NCI-H524 (cell line): ENCODE measurements around the gene APBA2.
A peak's percentile ranks its signal among the peaks of the same experiment; 100 is the strongest.
"Not testable (repeated sequence)": the region's sequence is repeated elsewhere in the genome, so short reads cannot be mapped to it uniquely, and the experiment has no call there.

Experiments used
- DNase-seq, 2 experiments: peaks; one replicate each; lab custom pipeline; 2025; lab: John Stamatoyannopoulos, UW

APBA2 gene

DNA sequence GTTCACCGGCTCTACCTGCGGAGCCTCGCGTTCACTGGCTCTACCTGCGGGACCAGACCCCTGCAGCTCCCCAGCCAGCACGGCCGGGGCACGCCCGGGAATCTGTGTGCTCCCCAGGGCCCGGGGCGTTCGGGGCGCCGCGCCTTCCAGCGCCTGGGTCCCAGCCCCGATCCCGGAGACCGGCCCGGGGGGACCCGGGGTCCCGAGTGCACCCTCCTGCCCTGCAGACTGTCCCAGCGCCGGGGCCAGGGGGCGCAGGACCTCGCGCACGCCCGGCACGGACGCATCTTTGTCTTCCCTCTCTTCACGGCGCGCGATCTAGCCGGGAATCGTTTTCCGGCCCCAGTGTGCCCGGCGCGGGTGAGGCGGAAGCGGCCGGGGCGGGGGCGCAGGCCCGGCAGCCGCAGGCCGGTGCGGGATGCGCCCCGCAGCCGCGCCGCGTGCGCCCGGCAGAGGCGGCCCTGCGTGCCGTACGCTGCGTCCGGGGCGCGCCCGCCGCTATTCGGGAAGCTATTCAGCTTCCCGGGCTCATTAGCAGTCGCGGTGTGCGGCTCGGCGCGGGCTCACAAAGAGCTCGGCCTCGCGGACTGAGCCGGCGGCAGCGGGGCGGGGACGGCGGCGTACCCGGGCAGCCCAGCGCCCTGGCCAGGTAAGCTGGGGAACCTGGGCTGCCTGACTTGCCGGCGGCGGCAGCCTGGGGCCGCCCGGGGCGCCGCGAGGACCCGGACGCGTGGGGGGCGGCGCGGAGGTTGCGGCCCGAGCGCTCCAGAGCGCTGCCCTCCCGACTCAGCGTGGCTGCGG, at the start of gene APBA2:
APBA2 (plus strand) TSS at position 345 of the 801 bp plus-strand sequence. CDS start 167,911 bp downstream, outside the sequence.
- peak in 1 of 2 experiments; percentile 56 for DNase-seq

DNA sequence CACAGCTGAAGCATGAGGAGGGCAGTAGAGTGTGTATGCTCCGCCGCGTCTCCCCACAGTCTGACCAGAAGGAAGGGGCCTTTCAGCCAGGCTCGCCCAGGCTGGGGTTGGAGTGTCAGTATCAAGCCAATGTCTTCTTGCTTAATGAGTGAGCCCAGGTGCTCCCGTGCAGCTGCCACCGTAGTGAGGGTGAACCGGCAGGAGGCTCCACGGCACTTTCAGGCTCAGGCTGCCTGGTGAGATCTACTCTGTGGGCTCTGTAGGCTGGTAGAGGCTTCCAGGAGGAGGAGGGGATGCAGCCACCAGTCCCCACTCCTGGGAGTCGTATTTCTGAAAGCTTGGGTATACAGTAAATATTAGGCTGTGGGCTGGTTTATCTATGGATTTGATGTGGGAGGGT, 45.5 kb upstream of the APBA2 start:
- DNase-seq: not testable (repeated sequence)

GRCh38 chr15:28842210-28842609, 43.6 kb upstream of the APBA2 start:
- not testable (repeated sequence) for DNase-seq

GRCh38 chr15:28843520-28843919, 42.3 kb upstream of the APBA2 start:
- not testable (repeated sequence) for DNase-seq

DNA sequence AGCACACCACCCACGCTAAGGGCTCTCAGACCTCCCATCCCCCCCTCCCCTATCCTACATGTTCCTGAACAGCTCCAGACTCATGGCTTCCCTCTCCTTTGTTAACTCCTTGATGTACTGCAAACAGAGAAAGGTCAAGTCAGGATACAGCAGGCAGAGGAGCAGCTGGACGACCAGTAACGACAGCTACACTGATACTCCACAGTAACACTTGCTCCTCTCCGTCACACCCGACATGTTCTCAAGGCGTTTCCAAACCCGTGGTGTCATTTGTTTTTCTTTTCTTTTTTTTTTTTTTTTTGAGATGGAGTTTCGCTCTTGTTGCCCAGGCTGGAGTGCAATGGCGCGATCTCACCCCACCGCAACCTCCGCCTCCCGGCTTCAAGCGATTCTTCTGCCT, 41.6 kb upstream of the APBA2 start:
- not testable (repeated sequence) for DNase-seq

GRCh38 chr15:28847247-28847646, 38.5 kb upstream of the APBA2 start:
- not testable (repeated sequence) for DNase-seq

GRCh38 chr15:28847959-28848358, 37.8 kb upstream of the APBA2 start:
- DNase-seq: not testable (repeated sequence)

DNA sequence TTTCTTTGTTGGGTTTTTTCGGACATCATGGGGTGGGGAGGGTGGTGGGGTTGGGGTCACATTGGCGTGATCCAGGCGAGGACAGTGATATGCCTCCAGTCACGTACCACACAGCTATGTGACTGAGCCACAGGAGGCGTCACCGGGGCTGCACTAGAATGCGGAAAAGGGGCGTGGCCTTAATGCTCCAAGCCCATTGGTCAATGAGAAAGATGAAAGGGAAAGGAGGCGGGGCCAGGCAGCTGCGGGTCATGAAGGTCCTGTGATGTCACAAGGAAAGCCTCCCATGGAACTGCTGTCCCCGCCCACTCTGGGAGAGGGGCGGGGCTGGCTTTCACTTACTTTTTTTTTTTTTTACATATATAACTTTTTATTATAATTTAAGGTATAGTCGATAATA, 37.3 kb upstream of the APBA2 start, which contains the start of gene GOLGA6L7:
GOLGA6L7 (minus strand) TSS at position 124 of the 400 bp plus-strand sequence; CDS start at position 29, 95 bp downstream.
- DNase-seq: not testable (repeated sequence)

DNA sequence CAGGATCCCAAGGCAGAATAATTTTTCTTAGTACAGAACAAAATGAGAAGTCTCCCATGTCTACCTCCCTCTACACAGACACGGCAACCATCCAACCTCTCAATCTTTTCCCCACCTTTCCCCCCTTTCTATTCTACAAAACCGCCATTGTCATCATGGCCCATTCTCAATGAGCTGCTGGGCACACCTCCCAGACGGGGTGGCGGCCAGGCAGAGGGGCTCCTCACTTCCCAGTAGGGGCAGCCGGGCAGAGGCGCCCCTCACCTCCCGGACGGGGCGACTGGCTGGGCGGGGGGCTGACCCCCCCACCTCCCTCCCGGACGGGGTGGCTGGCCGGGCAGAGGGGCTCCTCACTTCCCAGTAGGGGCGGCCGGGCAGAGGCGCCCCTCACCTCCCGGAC, 36.5 kb upstream of the APBA2 start:
- not testable (repeated sequence) for DNase-seq

DNA sequence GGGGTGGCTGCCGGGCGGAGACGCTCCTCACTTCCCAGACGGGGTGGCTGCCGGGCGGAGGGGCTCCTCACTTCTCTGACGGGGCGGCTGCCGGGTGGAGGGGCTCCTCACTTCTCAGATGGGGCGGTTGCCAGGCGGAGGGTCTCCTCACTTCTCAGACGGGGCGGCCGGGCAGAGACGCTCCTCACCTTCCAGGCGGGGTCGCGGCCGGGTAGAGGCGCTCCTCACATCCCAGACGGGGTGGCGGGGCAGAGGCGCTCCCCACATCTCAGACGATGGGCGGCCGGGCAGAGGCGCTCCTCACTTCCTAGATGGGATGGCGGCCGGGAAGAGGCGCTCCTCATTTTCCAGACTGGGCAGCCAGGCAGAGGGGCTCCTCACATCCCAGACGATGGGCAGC, 36.0 kb upstream of the APBA2 start:
- DNase-seq: not testable (repeated sequence)

- DNase-seq: not testable (repeated sequence)
These were observed 32.1 kb upstream of the APBA2 start for GRCh38 chr15:28853654-28854053.

DNA sequence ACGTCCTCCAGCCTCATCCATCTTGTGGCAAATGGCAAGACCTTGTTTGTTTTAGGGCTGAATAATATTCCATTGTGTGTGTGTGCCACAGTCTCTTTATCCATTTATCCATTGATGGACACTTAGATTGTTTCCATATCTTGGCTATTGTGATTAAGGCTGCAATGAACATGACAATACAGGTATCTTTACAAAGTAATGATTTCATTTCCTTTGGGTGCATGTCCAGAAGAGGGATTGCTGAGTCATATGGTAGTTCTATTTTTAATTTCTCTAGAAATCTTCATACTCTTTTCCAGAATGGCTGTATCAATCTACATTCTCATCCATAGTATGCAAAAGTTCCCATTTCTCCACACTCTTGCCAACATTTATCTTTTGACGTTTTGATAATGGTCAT, 31.2 kb upstream of the APBA2 start:
- DNase-seq: not testable (repeated sequence)

DNA sequence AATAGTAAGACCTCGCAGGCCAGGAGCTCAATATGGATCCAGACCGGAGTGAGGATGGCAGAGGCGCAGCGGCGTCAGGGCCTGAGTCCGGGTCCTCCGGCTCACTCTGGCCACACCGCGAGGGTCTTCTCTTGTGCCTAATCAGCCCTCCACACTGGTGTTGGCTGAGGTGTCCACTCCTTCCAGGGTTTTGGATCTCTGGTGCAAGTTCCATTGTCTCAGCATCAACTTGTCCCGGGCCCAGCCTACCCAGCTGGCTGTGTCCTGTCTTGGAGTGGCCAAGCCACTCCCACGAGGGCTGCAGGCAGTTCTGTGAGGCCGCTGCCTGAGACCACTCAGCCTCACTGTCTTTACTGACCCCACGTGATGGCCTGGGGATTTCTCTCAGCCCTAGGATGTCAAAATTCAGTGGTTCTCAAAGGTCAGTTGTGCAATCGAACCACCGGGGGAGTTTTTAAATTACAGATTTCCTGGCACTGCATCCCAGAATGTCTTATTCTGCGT, 24.7 kb upstream of the APBA2 start:
- no peak for DNase-seq

DNA sequence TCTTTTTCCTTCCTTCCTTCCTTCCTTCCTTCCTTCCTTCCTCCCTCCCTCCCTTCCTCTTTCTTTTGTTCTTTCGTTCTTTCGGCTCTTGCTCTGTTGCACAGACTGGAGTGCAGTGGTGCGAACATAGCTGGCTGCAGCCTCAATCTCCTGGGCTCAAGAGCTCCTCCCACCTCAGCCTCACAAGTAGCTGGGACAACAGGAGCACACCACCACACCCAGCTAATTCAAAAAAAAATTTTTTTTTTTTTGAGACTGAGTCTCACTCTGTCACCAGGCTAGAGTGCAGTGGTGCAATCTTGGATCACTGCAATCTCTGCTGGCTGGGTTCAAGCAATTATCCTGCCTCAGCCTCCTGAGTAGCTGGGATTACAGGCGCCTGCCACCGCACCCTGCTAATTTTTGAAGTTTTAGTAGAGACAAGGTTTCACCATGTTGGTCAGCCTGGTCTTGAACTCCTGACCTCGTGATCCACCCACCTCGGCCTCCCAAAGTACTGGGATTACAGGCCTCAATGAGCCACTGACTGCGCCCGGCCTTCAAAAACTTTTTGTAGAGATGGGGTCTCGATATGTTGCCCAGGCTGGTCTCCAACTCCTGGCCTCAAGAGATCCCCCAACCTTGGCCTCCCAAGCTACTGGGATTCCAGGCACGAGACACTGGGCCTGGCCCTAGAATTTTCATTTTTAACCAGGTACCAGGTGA, 24.0 kb upstream of the APBA2 start:
- not testable (repeated sequence) for DNase-seq

- peak; percentile 66 to 89 for DNase-seq
These were observed 16.9 kb upstream of the APBA2 start for GRCh38 chr15:28868744-28869345.

GRCh38 chr15:28871168-28871567, 14.6 kb upstream of the APBA2 start:
- no peak for DNase-seq

- no peak for DNase-seq
These were observed 12.8 kb upstream of the APBA2 start for GRCh38 chr15:28873006-28873405.

DNA sequence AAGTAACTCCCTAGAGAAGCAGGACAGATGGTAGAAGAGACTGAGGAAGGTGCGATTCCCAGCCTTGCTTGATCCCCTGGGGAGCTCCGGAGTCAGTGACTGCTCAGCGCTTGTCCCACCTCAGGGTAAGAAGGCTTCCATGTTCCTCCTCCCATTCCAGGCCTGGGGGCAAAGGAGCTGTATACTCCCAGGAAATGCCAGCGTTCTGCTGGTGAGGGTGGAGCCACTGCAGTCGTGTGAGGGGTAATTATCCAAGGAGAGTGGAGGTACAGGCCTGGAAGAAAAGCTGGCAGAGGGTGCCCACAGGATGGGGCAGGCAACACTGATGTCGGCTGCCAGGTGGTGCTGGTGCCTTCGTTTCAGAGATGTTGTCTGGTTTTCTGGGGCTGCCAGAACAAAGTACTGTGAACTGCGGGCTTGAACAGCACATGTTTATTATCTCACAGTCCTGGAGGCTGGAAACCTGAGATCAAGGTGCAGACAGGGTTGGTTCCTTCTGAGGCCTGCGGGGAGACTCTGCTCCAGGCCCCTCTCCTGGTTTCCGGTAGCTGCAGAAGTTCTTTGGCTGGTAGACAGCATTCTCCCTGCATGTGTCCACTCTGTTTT, 12.1 kb upstream of the APBA2 start:
- peak; percentile 73 to 78 for DNase-seq

GRCh38 chr15:28875461-28876000, 10.2 kb upstream of the APBA2 start:
- no peak for DNase-seq

DNA sequence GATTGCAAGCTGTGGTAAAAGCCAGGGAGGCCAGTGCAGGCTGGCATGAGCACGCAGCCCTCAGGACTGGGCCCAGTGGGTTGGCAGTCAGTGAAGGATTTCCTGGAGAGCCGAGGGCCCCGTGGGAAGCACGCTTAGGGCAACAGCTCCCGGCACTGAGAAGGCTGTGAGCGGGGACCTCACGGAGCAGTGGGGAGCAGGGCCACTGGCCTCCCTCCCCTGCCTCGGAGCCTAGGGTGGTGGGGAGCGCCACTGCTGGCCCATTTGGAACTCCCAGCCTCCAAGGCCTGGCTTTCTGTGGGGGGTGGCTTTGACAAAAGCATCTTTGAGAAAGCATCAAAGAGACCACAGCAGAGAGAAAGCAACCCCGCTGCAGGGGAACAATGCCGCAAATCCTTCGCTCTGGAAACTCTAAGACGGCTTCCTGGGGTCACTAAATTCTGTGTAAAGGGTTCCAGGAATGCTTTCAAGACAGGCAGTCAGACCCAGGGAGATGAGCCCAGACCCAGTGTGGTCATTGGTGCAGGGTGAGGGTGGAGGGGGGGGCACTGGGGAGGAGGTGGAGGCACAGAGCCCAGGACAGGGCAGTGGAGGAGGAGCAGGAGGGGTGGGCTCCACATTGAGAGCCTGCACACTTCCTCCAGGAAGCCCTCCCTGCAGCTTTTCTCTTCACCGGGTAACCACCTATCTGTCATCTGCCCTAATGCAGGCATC, 9.5 kb upstream of the APBA2 start:
- no peak for DNase-seq

DNA sequence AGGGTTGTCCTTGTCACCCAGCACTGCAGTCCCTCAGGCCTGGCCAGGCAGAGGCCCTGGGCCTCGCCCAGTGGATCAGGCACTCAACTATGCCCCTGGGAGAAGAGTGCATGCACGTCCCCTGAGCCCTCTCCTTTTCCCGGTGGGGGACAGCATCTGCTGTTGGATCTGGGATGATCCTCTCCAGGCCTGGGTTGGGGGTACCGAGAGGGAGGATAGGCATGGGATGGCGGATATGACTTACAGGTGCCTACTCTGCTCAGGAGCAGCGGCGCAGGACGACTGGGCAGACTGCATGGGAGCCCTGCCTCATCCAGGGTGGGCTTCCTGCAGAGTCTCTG, 9.0 kb upstream of the APBA2 start:
- no peak for DNase-seq
